Effector memory CD8-positive, alpha-beta T cell (primary cell): Measurements from ENCODE around the gene NARS2.

Source experiments
- ATAC-seq: fragments of 150-1000 bp; cut with Tn5 transposase; replicated peaks from 2 replicates; pipeline ENCODE4 v1.10.0; 2021; ENCODE audit warnings: mild to moderate bottlenecking, moderate library complexity
- DNase-seq, 3 experiments: peaks; one replicate each; pipeline ENCODE4 v3.0.0; 2021
- H3K27ac Mint-ChIP-seq, 2 donors: one replicate each; pipeline ENCODE4 v1.8.0; 2022; ENCODE audit warnings: mild to moderate bottlenecking in 2 of 2, mixed read lengths in 2 of 2, moderate library complexity in 2 of 2
- H3K27me3 Mint-ChIP-seq, 2 donors: one replicate each; pipeline ENCODE4 v1.8.0; 2022; ENCODE audit warnings: mixed read lengths in 2 of 2
- H3K36me3 Mint-ChIP-seq: one replicate; pipeline ENCODE4 v1.8.0; 2022; ENCODE audit warnings: mild to moderate bottlenecking, moderate library complexity, mixed read lengths; ENCODE audit not compliant: insufficient read depth
- H3K4me1 Mint-ChIP-seq, 2 donors: one replicate each; pipeline ENCODE4 v1.8.0; 2022; ENCODE audit warnings: low read depth in 2 of 2, mixed read lengths in 2 of 2
- H3K4me3 Mint-ChIP-seq, 2 donors: one replicate each; pipeline ENCODE4 v1.8.0; 2022; ENCODE audit warnings: mild to moderate bottlenecking in 2 of 2, mixed read lengths in 2 of 2, moderate library complexity in 2 of 2
- H3K9me3 Mint-ChIP-seq, 2 donors: one replicate each; pipeline ENCODE4 v1.8.0; 2022; ENCODE audit warnings: mixed read lengths in 2 of 2

NARS2 gene

GRCh38 chr11:78451371-78452150 is 123.1 kb downstream of the NARS2 start:
- peaks cover 5% of the 10 kb centered on the region for H3K36me3 Mint-ChIP-seq

GRCh38 chr11:78450866-78451265 is 123.8 kb downstream of the NARS2 start:
- no peak for DNase-seq
- no peak overlapping the region for H3K4me3 Mint-ChIP-seq
- H3K27ac Mint-ChIP-seq = peak overlapping the region in 1 of 2 donors; percentile 21
- H3K9me3 Mint-ChIP-seq = no peaks in the 10 kb centered on the region
- H3K4me1 Mint-ChIP-seq = peaks cover 4 to 13% of the 10 kb centered on the region in 2 donors
- ATAC-seq = no peak
- H3K27me3 Mint-ChIP-seq = no peaks in the 10 kb centered on the region
- peaks cover 5% of the 10 kb centered on the region for H3K36me3 Mint-ChIP-seq

More at GRCh38 chr11:78451371-78452150, 123.1 kb downstream of the NARS2 start:
- Mint-ChIP-seq H3K4me1 (peaks cover 4 to 13% of the 10 kb centered on the region in 2 donors), H3K4me3 (no peak overlapping the region), H3K27me3 (no peaks in the 10 kb centered on the region), H3K9me3 (no peaks in the 10 kb centered on the region), H3K27ac (peak overlapping the region in 1 of 2 donors; percentile 21)
- no peak for DNase-seq
- no peak for ATAC-seq

- H3K4me1 Mint-ChIP-seq = peaks cover 4 to 13% of the 10 kb centered on the region in 2 donors
- peaks cover 5% of the 10 kb centered on the region for H3K36me3 Mint-ChIP-seq
- no peaks in the 10 kb centered on the region for H3K9me3 Mint-ChIP-seq
- H3K27ac Mint-ChIP-seq = no peak overlapping the region
- ATAC-seq = no peak
- H3K27me3 Mint-ChIP-seq = no peaks in the 10 kb centered on the region
- no peak overlapping the region for H3K4me3 Mint-ChIP-seq
- DNase-seq = no peak
These were observed 124.8 kb downstream of the NARS2 start for GRCh38 chr11:78449866-78450265.

DNA sequence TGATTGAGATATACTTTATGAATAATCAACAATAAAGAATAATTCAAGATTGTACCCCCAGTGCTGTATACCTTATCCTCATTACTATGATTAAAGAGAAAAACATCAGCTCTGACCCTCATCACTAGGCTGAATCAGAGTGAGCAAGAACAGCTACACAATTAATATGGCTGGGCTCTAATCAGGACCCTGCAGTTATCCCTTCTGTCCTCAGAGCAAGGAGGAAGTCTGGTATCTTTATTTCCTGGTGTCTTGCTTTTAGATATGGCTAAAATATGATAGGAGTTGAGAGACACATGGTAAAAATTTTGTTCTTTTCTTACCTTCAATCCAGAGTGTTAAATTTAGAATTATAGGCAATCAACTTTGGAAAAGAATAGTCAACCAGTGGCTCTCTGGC is 128.5 kb downstream of the NARS2 start:
- H3K27me3 Mint-ChIP-seq = no peaks in the 10 kb centered on the region
- no peaks in the 10 kb centered on the region for H3K9me3 Mint-ChIP-seq
- H3K4me1 Mint-ChIP-seq = no peaks in the 10 kb centered on the region
- H3K36me3 Mint-ChIP-seq = peaks cover 25% of the 10 kb centered on the region
- DNase-seq (no peak), ATAC-seq (no peak)
- H3K27ac Mint-ChIP-seq = no peak overlapping the region
- H3K4me3 Mint-ChIP-seq = no peak overlapping the region

DNA sequence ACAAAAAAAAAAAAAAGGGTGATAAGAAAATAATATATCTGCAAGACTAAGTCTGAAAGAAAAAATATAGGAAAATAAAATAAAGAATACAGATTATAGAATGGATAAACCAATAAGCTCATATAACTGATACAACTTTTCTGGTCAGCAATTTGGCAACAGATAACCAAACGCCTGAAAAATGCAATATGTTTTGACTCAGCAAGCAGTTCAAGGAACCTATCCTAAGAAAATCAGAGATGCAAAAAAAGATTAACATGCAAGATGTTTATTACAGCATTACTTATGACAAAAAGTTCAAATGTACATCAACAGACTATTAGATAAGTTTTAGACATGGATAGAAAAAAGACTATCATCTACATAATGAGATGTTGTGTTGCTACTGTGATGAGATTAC is 129.9 kb downstream of the NARS2 start:
- Mint-ChIP-seq H3K36me3 (peaks cover 25% of the 10 kb centered on the region), H3K4me3 (no peak overlapping the region), H3K4me1 (no peaks in the 10 kb centered on the region), H3K9me3 (no peaks in the 10 kb centered on the region), H3K27ac (no peak overlapping the region), H3K27me3 (no peaks in the 10 kb centered on the region)
- ATAC-seq (no peak), DNase-seq (no peak)

DNA sequence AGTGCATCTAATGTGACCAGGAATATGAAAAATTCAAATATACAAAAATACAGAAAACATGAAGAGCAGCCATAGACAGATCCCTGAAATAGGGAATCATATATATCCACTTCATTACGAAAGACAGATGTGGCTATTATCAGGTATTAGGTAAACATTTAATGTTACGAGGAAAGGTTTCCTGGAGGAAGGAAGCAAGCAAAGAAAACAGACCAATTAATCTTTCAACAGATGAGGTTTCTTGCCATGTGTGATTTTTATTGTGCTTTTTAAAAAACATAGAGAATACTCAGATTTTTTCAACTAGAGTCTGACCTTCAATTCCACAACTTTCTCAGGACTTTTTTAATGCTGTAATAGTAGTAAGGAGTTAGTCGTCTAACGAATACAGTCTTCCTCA is 132.7 kb downstream of the NARS2 start:
- no peaks in the 10 kb centered on the region for H3K9me3 Mint-ChIP-seq
- no peak overlapping the region for H3K4me3 Mint-ChIP-seq
- DNase-seq = no peak
- peaks cover 25% of the 10 kb centered on the region for H3K36me3 Mint-ChIP-seq
- no peak overlapping the region for H3K27ac Mint-ChIP-seq
- H3K27me3 Mint-ChIP-seq = no peaks in the 10 kb centered on the region
- H3K4me1 Mint-ChIP-seq = no peaks in the 10 kb centered on the region
- ATAC-seq = no peak

DNA sequence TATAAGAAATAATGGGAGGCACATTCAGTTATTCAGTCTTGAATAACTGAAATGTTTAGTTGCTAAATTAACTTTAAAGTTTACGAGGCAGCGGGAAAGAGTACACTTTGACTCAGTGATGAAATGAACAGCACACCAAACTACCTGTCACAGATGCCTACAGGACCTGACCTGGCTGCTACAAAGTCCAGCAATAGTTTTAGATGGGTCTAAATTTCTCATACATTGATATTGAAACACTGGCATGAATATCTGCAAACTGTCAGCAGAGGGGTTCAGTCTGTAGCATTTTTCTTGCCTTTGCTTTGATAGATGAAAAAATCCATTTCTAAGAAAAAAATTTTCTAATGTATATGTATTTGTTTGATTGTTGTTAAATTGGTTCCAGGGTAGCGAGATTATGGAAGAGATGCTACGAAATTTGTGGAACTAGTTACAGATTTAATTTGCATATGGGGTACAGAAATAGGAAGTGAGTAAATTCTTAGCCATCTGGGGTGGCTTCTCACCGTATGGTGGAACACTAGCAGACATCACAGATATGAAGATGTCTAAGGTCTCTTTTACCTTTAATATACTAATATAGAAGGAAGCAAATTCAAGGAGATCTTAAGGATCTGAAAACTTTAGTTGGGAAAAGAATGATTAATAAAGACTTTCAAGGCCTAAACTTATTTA is 136.2 kb downstream of the NARS2 start:
- H3K4me3 Mint-ChIP-seq = no peak overlapping the region
- no peak for ATAC-seq
- no peak for DNase-seq
- H3K27ac Mint-ChIP-seq = no peak overlapping the region
- H3K4me1 Mint-ChIP-seq = no peaks in the 10 kb centered on the region
- H3K36me3 Mint-ChIP-seq = peaks cover 22% of the 10 kb centered on the region
- H3K9me3 Mint-ChIP-seq = no peaks in the 10 kb centered on the region
- H3K27me3 Mint-ChIP-seq = no peaks in the 10 kb centered on the region

DNA sequence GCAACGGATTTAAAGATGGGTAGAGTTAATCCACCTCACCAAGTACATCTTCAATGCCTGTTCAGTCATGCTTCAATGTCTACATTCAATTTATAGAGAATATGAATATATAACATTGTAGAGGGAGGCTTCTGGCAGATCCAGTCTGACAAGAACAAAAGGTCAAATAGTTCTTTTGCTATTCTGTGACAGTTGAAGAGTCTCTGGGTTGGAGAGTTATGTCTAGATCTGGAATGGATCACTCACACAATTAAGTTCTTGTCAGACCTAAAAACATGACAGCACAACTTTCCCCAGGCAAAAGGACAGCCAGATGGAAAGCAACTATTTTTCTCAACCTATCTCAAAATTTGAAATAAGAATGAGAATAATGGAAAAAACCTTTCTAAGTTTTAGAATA is 141.7 kb downstream of the NARS2 start:
- no peak overlapping the region for H3K4me3 Mint-ChIP-seq

GRCh38 chr11:78432058-78432515 is 142.6 kb downstream of the NARS2 start:
- Mint-ChIP-seq H3K27me3 (no peaks in the 10 kb centered on the region), H3K4me1 (no peaks in the 10 kb centered on the region), H3K36me3 (no peaks in the 10 kb centered on the region), H3K9me3 (no peaks in the 10 kb centered on the region), H3K27ac (no peak overlapping the region), H3K4me3 (no peak overlapping the region)
- DNase-seq = no peak
- no peak for ATAC-seq

More for the DNA sequence above, 141.7 kb downstream of the NARS2 start:
- no peaks in the 10 kb centered on the region for H3K36me3 Mint-ChIP-seq
- no peak for ATAC-seq
- DNase-seq = no peak
- no peaks in the 10 kb centered on the region for H3K4me1 Mint-ChIP-seq
- no peaks in the 10 kb centered on the region for H3K27me3 Mint-ChIP-seq
- no peaks in the 10 kb centered on the region for H3K9me3 Mint-ChIP-seq
- no peak overlapping the region for H3K27ac Mint-ChIP-seq

GRCh38 chr11:78429660-78430059 is 145.0 kb downstream of the NARS2 start:
- H3K4me3 Mint-ChIP-seq = no peak overlapping the region
- H3K9me3 Mint-ChIP-seq = no peaks in the 10 kb centered on the region
- peak overlapping the region in 1 of 2 donors; percentile 32 for H3K27ac Mint-ChIP-seq
- no peaks in the 10 kb centered on the region for H3K36me3 Mint-ChIP-seq
- no peak for ATAC-seq
- DNase-seq = no peak
- H3K27me3 Mint-ChIP-seq = no peaks in the 10 kb centered on the region
- H3K4me1 Mint-ChIP-seq = no peaks in the 10 kb centered on the region

DNA sequence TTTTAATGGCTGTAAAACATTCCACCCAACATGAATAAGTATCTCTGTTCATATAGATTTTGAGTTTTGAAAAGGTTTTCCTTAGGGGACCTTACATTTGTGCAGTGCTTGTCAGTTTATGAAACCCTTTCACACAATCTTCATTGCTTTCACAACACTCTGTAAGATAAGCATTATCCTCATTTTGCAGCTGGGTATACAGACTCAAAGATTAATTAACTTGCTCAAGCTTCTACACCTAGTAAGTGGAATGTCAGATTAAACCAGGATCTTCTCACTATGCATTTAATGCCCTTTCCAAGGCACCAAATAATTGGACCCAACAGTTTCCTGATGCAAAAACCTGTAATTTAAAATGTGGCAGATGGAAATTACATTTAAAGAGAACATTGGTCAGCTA is 145.5 kb downstream of the NARS2 start:
- no peaks in the 10 kb centered on the region for H3K27me3 Mint-ChIP-seq
- ATAC-seq (no peak), DNase-seq (no peak)
- H3K36me3 Mint-ChIP-seq = no peaks in the 10 kb centered on the region
- no peaks in the 10 kb centered on the region for H3K4me1 Mint-ChIP-seq
- H3K4me3 Mint-ChIP-seq = no peak overlapping the region
- no peaks in the 10 kb centered on the region for H3K9me3 Mint-ChIP-seq
- no peak overlapping the region for H3K27ac Mint-ChIP-seq

GRCh38 chr11:78428773-78429172 is 145.9 kb downstream of the NARS2 start:
- no peak overlapping the region for H3K4me3 Mint-ChIP-seq
- H3K27ac Mint-ChIP-seq = no peak overlapping the region
- no peak for ATAC-seq
- H3K4me1 Mint-ChIP-seq = no peaks in the 10 kb centered on the region
- no peaks in the 10 kb centered on the region for H3K9me3 Mint-ChIP-seq
- no peaks in the 10 kb centered on the region for H3K27me3 Mint-ChIP-seq
- DNase-seq = no peak
- no peaks in the 10 kb centered on the region for H3K36me3 Mint-ChIP-seq

DNA sequence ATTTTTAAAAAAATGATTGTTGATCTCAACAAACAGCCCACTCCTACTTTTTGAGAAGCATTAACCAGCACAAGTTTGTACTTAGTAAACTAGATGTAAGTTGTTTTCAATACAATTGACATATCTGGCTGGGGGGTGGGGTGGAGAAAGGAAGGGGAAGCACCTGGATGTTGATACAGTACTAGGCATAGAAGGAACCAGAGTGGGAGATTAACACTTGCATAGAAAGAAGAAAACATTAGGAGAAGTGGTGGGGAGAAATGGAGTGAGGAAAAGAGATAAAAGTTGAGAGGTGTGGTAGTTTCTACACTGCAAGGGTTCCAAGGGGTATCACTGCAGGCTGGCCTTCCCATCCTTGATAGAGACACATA is 146.4 kb downstream of the NARS2 start:
- Mint-ChIP-seq H3K27me3 (no peaks in the 10 kb centered on the region), H3K9me3 (no peaks in the 10 kb centered on the region), H3K36me3 (no peaks in the 10 kb centered on the region), H3K27ac (no peak overlapping the region), H3K4me3 (no peak overlapping the region), H3K4me1 (no peaks in the 10 kb centered on the region)
- DNase-seq (no peak), ATAC-seq (no peak)

DNA sequence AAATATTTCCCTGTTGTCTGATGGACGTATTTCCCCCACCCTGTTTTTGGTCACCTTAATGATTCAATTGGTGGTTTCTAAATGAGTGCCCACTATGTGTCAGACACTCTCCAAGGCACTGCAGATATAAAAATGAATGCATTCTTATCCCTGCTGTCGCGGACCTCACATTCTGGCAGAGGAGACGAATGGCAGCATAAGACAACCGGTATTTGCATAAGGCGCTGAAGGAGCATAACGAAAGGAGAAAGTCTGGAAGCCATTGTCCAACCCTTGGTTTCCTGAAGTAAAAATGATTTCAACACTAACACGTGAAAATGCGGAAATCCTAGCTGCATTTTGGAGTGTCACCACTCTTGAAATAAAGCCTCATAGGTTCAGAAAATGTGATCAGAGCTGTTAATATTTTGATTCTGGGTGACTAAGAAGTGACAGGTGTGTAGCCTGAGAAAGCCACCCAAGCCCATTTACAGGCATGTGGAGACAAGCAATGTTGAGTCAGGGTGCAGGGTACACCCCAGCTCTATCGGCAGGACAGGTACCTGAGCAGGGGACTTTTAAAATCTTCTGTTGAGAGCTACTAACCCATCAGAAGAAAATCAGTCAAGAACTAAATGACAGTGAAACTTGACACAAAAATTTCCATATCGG is 146.9 kb downstream of the NARS2 start:
- Mint-ChIP-seq H3K27ac (no peak overlapping the region), H3K36me3 (no peaks in the 10 kb centered on the region), H3K4me1 (no peaks in the 10 kb centered on the region), H3K9me3 (no peaks in the 10 kb centered on the region), H3K27me3 (no peaks in the 10 kb centered on the region), H3K4me3 (no peak overlapping the region)
- ATAC-seq = no peak
- no peak for DNase-seq
